Neural cell (in vitro differentiated cells): Measurements from ENCODE around the gene FLYWCH2. TPM values are rescaled to one million over a fixed set of nuclear protein-coding genes. Genes with fewer than 3 reads are reported as not detected.

Experiments used
- H2AFZ ChIP-seq: fragments of 200-600, 300-800 bp; sonication (generic), shearing (Covaris generic); 2 replicates; pipeline ENCODE4 v1.6.0; 2014; ENCODE audit warnings: low read depth, mild to moderate bottlenecking, antibody characterized with exemption, low read length, moderate library complexity
- H3F3A ChIP-seq: fragments of 200-600 bp; shearing (Covaris generic); 2 replicates; pipeline ENCODE4 v1.6.1; 2016; ENCODE audit warnings: mild to moderate bottlenecking, moderate library complexity, mixed read lengths, antibody characterized with exemption, low read length; ENCODE audit not compliant: insufficient read depth, poor library complexity, severe bottlenecking
- H3K27ac ChIP-seq: fragments of 200-600, 300-800 bp; sonication (generic), shearing (Covaris generic); 2 replicates; pipeline ENCODE4 v1.5.1; 2014; ENCODE audit warnings: mild to moderate bottlenecking, low read length, moderate library complexity
- H3K27me3 ChIP-seq: fragments of 300-800, 200-600 bp; sonication (generic), shearing (Covaris generic); 2 replicates; pipeline ENCODE4 v1.6.0; 2014; ENCODE audit warnings: mild to moderate bottlenecking, low read depth, low read length, moderate library complexity; ENCODE audit not compliant: insufficient read depth
- H3K36me3 ChIP-seq: fragments of 300-800, 200-600 bp; sonication (generic), shearing (Covaris generic); 2 replicates; pipeline ENCODE4 v1.5.1; 2014; ENCODE audit warnings: mild to moderate bottlenecking, antibody characterized with exemption, low read length, moderate library complexity; ENCODE audit not compliant: insufficient read depth
- H3K4me2 ChIP-seq: fragments of 300-800, 200-600 bp; sonication (generic), shearing (Covaris generic); 2 replicates; pipeline ENCODE4 v1.6.0; 2014; ENCODE audit warnings: mild to moderate bottlenecking, low read length
- H3K4me3 ChIP-seq: fragments of 300-800, 200-600 bp; sonication (generic), shearing (Covaris generic); 2 replicates; pipeline ENCODE4 v1.5.1; 2014; ENCODE audit warnings: mild to moderate bottlenecking, low read length, moderate library complexity
- H3K79me2 ChIP-seq: fragments of 200-600 bp; shearing (Covaris generic); replicated peaks from 2 replicates; pipeline ENCODE4 v1.6.0; 2014; ENCODE audit warnings: mild to moderate bottlenecking, low read length, moderate library complexity; ENCODE audit not compliant: insufficient read depth
- H3K9ac ChIP-seq: fragments of 300-800, 200-600 bp; sonication (generic), shearing (Covaris generic); 2 replicates; pipeline ENCODE4 v1.6.1; 2016; ENCODE audit warnings: mild to moderate bottlenecking, low read length, mixed read lengths
- H3K9me2 ChIP-seq: fragments of 200-600 bp; shearing (Covaris generic); 2 replicates; pipeline ENCODE4 v1.6.1; 2016; ENCODE audit warnings: mild to moderate bottlenecking, low read length, mixed read lengths; ENCODE audit not compliant: insufficient read depth
- H3K9me3 ChIP-seq: fragments of 200-600, 300-800 bp; sonication (generic), shearing (Covaris generic); 2 replicates; pipeline ENCODE4 v1.6.1; 2016; ENCODE audit warnings: mild to moderate bottlenecking, mixed run types, low read length, moderate library complexity, mixed read lengths
- H4K20me1 ChIP-seq: fragments of 200-600 bp; shearing (Covaris generic); 2 replicates; pipeline ENCODE4 v1.6.1; 2016; ENCODE audit warnings: mild to moderate bottlenecking, mixed run types; ENCODE audit not compliant: insufficient read depth
- EP300 ChIP-seq: fragments of 450-650 bp; conservative IDR thresholded peaks from 2 replicates; pipeline ENCODE4 v1.6.1; 2014; ENCODE audit warnings: antibody characterized with exemption, mild to moderate bottlenecking, moderate library complexity; ENCODE audit not compliant: poor library complexity, severe bottlenecking
- EZH2 ChIP-seq: fragments of 200-600, 300-800 bp; shearing (Covaris generic), sonication (generic); IDR thresholded peaks from 2 replicates; pipeline ENCODE4 v1.6.1; 2014; ENCODE audit warnings: antibody characterized with exemption, low read length, borderline replicate concordance, mild to moderate bottlenecking; ENCODE audit not compliant: insufficient read depth, poor library complexity, severe bottlenecking
- MXI1 ChIP-seq: fragments of 450-650 bp; conservative IDR thresholded peaks from 2 replicates; pipeline ENCODE4 v1.6.1; 2014; ENCODE audit warnings: antibody characterized with exemption, mild to moderate bottlenecking; ENCODE audit not compliant: poor library complexity, severe bottlenecking
- POLR2AphosphoS5 ChIP-seq: IDR thresholded peaks from 2 replicates; pipeline ENCODE4 v1.6.1; 2012
- RAD21 ChIP-seq: fragments of 450-650 bp; conservative IDR thresholded peaks from 2 replicates; pipeline ENCODE4 v1.6.1; 2014; ENCODE audit warnings: antibody characterized with exemption, mild to moderate bottlenecking, moderate library complexity
- SMC3 ChIP-seq: fragments of 450-650 bp; conservative IDR thresholded peaks from 2 replicates; pipeline ENCODE4 v1.6.1; 2014; ENCODE audit warnings: antibody characterized with exemption, mild to moderate bottlenecking, moderate library complexity; ENCODE audit not compliant: poor library complexity
- TAF1 ChIP-seq: IDR thresholded peaks from 2 replicates; pipeline ENCODE4 v1.6.1; 2012; ENCODE audit warnings: low read depth
- polyA plus RNA-seq: library from polyadenylated mRNA; depleted of rRNA; stranded (reverse); fragments of >200 nt; gene quantifications from 2 replicates; pipeline ENCODE4 v1.2.3, GENCODE V29; 2014
- TF ChIP-seq, protein P1 (sequence below): fragments of 450-650 bp; IDR thresholded peaks from 2 replicates; pipeline ENCODE4 v1.5.1; 2014; ENCODE audit warnings: antibody characterized with exemption, mild to moderate bottlenecking, moderate library complexity; ENCODE audit not compliant: poor library complexity, severe bottlenecking
- TF ChIP-seq, protein P2 (sequence below): IDR thresholded peaks from 2 replicates; pipeline ENCODE4 v1.6.1; 2012; ENCODE audit warnings: borderline replicate concordance

Gene FLYWCH2
- polyA plus RNA-seq, 1 donor from 2014 or later: 193 TPM

DNA sequence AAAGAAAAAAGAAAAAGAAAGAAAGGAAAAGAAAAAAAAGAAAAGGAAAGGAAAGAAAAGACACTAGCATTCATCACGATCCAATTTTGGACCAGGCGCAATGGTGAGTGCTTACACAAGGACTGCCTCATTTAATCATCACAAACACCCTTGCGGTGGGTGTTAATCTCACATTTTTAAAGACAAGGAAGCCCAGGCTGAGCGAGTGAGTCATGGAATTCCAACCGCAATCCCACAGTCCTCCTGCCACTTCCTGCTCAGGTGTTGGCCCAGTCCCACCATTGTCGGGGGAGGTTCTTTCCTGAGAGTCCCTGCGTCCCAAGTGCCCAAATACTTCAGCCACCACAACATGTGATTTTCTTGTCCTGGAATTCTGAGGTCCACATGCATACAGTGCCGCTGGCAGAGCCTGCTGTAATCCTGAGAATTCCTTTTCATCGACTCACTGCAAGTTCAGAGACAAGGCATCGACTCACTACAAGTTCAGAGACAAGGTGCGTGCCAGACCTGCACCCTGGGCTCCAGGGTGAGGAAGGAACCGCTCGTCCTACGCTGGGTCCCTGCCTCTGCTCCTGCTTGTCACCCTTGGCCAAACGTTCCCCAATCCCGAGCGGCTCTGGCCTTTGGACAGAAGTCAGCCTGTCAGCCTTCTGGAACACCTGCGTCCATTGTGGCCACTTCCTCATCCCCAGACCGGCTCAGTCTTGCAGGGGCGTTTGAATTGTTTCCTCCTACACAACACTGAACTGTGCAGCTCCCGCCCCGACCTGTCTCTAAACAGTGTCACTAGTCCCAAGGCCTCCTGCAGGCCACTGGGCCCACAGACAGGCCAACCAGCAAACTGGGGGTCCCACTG lies 47.1 kb upstream of the FLYWCH2 start:
- Histone ChIP-seq H3K9me3 (no peaks in the 10 kb centered on the region), H3K4me2 (no peak overlapping the region), H2AFZ (no peak overlapping the region), H4K20me1 (no peaks in the 10 kb centered on the region), H3K27ac (no peak overlapping the region), H3K27me3 (no peaks in the 10 kb centered on the region), H3K36me3 (no peaks in the 10 kb centered on the region), H3K9me2 (no peaks in the 10 kb centered on the region), H3K79me2 (no peaks in the 10 kb centered on the region), H3K9ac (no peak overlapping the region), H3F3A (no peaks in the 10 kb centered on the region), H3K4me3 (no peak overlapping the region)
- TF ChIP-seq SMC3: no peak
- TF ChIP-seq, protein P1, sequence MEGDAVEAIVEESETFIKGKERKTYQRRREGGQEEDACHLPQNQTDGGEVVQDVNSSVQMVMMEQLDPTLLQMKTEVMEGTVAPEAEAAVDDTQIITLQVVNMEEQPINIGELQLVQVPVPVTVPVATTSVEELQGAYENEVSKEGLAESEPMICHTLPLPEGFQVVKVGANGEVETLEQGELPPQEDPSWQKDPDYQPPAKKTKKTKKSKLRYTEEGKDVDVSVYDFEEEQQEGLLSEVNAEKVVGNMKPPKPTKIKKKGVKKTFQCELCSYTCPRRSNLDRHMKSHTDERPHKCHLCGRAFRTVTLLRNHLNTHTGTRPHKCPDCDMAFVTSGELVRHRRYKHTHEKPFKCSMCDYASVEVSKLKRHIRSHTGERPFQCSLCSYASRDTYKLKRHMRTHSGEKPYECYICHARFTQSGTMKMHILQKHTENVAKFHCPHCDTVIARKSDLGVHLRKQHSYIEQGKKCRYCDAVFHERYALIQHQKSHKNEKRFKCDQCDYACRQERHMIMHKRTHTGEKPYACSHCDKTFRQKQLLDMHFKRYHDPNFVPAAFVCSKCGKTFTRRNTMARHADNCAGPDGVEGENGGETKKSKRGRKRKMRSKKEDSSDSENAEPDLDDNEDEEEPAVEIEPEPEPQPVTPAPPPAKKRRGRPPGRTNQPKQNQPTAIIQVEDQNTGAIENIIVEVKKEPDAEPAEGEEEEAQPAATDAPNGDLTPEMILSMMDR: no peak
- TF ChIP-seq TAF1: no peak
- TF ChIP-seq EZH2: no peak
- TF ChIP-seq EP300: no peak
- TF ChIP-seq POLR2AphosphoS5: no peak
- TF ChIP-seq, protein P2, sequence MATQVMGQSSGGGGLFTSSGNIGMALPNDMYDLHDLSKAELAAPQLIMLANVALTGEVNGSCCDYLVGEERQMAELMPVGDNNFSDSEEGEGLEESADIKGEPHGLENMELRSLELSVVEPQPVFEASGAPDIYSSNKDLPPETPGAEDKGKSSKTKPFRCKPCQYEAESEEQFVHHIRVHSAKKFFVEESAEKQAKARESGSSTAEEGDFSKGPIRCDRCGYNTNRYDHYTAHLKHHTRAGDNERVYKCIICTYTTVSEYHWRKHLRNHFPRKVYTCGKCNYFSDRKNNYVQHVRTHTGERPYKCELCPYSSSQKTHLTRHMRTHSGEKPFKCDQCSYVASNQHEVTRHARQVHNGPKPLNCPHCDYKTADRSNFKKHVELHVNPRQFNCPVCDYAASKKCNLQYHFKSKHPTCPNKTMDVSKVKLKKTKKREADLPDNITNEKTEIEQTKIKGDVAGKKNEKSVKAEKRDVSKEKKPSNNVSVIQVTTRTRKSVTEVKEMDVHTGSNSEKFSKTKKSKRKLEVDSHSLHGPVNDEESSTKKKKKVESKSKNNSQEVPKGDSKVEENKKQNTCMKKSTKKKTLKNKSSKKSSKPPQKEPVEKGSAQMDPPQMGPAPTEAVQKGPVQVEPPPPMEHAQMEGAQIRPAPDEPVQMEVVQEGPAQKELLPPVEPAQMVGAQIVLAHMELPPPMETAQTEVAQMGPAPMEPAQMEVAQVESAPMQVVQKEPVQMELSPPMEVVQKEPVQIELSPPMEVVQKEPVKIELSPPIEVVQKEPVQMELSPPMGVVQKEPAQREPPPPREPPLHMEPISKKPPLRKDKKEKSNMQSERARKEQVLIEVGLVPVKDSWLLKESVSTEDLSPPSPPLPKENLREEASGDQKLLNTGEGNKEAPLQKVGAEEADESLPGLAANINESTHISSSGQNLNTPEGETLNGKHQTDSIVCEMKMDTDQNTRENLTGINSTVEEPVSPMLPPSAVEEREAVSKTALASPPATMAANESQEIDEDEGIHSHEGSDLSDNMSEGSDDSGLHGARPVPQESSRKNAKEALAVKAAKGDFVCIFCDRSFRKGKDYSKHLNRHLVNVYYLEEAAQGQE: no peak
- TF ChIP-seq MXI1: no peak
- no peak for TF ChIP-seq RAD21

DNA sequence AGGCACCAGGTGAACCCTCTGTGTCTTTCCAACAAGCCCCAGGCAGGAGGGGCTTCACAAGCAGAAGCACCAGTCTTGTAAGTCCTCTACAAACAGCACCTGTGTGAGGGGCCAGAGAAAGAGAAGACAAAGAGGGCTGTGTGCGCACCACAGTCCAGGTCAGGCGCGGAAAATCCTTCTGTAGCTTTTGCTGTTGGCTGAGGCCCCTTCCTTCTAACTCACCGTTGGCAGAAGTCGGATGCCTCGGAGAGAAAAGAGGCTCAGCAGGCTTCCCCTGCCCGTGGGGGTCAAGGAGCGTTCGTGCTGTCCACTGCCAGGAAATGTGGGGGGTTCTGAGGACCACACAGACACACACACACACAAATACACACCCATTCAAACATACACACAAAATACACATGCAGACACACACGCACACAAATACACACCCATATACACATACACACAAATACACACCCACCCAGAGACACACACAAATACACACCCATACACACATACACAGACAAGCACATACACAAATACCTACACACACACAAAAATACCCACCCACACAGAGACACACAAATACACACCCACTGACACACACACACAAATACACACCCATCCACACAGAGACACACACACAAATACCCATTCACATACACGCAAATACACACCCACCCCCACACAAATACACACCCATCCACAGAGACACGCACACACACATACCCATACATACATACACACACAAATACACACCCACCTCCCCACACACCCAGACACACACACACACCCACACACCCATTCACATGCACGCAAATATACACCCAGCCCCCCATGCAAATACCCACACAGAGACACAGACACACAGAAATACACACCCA lies 46.1 kb upstream of the FLYWCH2 start:
- no peaks in the 10 kb centered on the region for H4K20me1 ChIP-seq
- H3K4me3 ChIP-seq: no peak overlapping the region
- TF ChIP-seq RAD21: no peak
- TF ChIP-seq, protein P1: no peak
- H3K9me2 ChIP-seq: no peaks in the 10 kb centered on the region
- no peak overlapping the region for H3K4me2 ChIP-seq
- no peaks in the 10 kb centered on the region for H3K79me2 ChIP-seq
- H3K9ac ChIP-seq: no peak overlapping the region
- no peaks in the 10 kb centered on the region for H3K27me3 ChIP-seq
- no peaks in the 10 kb centered on the region for H3F3A ChIP-seq
- no peaks in the 10 kb centered on the region for H3K9me3 ChIP-seq
- no peak overlapping the region for H2AFZ ChIP-seq
- H3K36me3 ChIP-seq: no peaks in the 10 kb centered on the region
- no peak overlapping the region for H3K27ac ChIP-seq
